Stimulated activated CD4-positive, alpha-beta T cell treated with anti-CD3 and anti-CD28 coated beads, Interleukin-1b, Interleukin-23, amount 100 ng/mL, for 1 hour (primary cell): Measurements from ENCODE around the gene PRMT2.

Experiments
- DNase-seq, 2 donors: peaks; one replicate each; pipeline ENCODE4 v3.0.0-alpha.2; 2020; ENCODE audit warnings: low read depth in 2 of 2

Gene PRMT2

DNA sequence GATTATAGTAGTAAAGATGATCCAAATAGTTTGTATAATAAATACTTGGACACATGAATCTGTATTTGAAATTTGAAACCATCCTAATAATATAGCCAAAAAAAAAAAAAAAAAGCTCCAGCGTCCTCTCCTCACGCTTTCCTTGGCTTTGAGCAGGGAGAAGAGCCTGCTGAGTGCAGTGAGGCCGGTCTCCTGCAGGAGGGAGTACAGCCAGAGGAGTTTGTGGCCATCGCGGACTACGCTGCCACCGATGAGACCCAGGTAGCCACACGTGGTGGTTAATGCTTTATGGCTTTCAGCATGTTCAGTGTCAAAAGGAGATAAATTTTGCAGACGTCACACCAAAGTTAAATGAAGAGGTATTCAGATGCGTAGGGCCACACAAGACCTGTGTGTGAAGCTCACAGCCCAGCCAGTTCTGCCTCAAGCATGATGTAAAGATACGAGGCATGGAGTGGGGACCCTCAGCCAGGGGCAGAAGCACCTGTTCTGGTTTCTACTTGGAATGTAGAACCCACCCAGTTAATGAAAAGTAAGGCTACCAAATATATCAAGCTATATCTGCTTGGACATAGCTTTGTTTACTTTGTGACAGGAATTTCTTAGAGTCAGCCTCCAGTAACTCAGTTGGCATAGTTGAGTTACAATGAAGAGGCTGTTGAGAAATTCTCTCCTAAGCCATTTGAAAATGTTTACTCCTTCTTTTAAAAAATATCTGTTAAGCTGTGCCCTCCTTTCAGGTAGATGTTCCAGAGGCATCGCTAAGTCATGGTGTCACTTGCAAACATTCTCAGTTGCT lies 8.1 kb downstream of the PRMT2 start:
- no peak for DNase-seq

DNA sequence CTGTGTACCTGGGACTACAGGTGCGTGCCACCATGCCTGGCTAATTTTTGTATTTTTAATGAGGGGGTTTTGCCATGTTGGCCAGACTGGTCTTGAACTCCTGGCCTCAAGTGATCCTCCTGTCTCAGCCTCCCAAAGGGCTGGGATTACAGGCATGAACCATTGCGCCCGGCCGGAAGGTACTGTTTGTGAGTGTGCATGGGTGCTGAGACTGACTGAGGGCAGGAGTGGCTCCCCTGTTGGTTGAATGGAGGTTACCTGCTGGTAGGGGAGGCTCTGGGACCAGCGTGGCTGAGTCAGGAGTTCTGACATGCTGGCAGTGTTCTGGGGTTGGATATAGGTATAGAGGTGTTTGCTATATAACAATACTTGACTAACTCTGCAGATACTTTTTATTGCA lies 10.4 kb downstream of the PRMT2 start:
- no peak for DNase-seq

DNA sequence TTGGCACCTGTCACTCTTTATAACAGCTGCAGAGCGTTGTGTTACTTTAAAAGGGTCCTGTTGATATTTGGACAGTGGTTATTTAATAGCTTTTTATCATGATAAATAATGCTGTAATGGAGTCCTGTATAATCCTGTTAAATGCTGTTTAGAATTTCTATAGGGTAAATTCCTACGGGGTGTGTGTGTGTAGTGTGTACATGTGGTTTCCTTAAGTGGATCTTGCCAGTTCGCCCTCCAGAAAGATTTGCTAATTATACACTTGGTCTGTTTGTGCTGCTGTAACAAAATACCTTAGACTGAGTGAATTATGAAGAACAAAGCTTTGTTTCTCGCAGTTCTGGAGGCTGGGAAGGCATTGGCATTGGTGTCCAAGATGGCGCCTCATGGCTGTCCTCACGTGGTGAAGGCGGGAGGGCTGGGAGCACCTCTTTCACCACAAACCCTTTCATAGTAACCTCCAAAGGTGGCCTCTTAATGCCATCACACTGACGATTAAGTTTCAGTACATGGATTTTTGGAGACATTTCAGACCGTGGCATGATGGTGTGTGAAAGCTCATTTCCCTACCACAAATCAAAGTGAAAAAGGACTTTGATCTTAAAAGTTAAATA lies 11.2 kb downstream of the PRMT2 start:
- no peak for DNase-seq

DNA sequence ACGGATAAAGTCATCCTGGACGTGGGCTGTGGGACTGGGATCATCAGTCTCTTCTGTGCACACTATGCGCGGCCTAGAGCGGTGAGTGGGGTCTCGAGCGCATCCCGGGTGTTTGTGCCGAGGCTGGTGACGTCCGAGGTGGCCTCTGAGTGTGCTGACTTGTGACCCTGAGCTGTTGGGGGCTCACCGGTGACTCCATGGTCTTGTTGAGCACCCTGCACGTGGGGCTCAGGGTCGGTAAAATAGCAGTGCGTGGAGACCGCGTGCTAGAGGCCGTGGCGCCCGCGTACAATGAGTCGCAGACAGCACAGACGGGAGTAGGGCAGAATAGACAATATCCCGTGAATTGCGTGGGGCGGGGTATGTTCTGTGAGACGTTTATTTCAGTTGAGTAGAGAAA lies 13.1 kb downstream of the PRMT2 start:
- DNase-seq = no peak

DNA sequence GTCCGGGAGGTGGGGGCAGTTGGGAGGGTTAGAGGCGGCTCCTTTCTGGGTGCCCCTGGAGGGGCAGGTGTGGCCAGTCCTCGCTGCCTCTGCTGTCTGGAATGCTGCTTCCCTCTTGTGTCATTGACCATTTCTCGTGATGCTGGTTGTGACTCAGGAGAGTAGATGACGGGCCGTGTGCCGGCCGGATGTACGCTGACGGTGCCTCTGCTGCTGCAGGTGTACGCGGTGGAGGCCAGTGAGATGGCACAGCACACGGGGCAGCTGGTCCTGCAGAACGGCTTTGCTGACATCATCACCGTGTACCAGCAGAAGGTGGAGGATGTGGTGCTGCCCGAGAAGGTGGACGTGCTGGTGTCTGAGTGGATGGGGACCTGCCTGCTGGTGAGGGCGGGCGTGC lies 13.9 kb downstream of the PRMT2 start:
- DNase-seq = no peak

DNA sequence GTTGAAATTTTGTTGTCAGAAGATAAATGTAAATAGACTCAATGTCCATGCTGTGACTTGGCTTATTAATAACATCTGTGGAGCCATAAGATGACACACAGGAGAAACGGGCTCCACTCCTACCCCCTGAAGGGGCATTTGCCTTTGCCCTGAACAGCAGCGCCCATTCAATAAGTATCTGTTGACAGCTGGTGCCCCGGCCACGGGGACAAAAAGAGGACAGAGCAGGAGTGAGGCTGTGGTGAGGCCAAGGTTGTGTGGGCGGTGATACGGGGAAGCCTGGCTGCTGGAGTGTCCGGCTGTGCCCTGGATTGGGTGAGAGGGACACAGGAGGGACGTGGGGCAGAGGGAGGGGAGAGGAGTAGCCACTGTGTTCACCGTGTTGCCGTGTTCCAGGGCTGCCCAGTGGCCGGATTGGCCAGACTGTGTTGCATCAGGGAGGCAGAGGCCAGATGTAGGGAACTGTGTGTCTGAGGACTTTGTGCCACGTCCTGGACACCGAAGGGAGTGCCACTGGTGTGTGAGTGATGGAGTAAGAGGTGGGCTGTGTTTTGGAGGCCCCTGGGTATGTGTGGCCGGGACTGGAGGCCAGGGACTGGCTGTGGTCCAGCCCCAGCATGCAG lies 15.1 kb downstream of the PRMT2 start:
- DNase-seq = no peak

DNA sequence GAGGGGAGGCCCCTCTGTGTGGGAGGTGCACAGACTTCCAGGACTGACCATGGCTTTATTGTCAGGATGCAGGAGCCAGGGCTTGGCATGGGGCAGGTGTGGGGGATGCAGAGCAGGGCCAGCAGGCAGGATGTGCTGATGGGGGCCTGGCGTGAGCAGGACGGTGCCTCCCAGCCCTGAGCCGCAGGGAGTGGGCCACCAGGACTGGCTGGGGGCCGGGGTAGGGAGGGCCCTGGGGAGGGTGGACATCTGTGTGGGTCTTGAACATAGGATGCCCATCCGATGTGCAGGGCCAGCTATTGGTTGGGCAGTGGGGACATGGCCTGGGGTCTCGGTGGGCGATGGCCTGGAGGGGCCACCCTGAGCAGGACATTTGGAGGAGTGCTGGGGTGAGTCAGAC lies 15.6 kb downstream of the PRMT2 start:
- no peak for DNase-seq

DNA sequence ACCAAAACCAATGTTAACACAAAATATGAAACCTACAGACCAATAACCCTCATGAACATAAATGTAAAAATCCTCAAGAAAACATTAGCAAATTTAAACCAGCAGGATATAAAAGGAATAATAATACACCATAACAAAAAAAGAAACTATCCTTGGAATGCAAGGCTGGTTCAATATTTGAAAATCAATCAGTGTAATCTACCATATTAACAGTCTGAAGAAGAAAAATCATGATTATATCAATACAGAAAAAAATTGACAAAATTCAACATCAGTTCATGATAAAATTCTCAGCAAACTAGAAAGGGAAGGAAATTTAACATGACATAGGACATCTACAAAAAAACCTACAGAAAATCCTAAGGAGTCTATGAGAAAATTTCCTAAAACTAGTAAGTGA lies 19.8 kb downstream of the PRMT2 start:
- no peak for DNase-seq

DNA sequence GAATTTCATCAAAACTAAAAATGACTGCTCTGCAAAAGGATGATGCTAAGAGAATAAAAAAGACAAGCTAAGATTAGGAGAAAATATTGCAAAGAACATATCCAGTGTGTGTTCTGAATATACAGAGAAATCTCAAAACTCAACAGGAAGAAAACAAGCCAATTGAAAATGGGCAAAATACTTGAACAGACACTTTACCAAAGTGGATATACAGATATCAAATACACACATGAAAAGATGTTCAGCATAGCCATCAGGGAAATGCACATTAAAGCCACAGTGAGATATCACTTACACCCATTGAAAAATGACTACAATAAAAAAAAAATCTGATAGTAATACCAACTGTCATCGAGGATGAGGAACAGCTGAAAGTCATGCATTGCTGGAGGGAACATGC lies 21.3 kb downstream of the PRMT2 start:
- DNase-seq = no peak

DNA sequence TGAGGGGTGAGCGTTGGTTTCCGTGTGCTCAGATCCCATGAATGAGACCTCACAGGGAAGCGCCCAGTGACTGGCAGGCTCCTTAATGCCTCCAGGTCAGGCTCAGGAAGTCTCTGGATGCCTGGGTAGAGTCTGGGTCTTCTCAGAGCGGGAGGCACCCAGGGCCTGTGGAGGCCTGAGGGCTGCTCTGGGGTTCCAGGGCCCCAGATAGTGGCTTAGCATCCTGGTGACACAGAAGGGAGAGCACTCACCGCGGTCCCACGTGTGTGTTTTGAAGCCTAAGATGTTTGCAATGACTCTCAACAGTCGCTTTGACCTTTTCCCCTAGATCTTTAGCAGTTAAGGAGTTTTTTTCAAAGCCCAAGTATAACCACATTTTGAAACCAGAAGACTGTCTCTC lies 25.0 kb downstream of the PRMT2 start:
- DNase-seq = no peak

DNA sequence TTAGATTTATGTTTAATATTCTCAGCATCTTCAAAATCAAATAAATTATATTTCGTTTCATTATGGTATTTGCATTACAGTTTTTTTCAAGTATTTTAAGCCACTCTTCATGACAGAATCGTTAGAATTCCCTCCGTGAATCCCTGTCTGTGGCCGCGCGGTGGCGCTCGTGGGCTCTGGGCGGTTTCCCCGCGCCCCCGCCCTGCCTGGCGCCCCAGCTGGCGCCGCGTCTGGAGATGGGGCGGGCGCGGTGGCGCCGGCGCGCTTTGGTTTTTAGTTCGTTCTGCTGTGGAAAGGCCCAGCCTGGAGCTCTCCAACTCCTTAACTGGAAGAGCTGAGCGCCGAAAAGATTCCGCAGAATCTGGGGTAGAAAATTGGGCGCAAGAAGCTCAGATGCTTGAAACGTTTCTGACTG lies 25.7 kb downstream of the PRMT2 start:
- DNase-seq = no peak

DNA sequence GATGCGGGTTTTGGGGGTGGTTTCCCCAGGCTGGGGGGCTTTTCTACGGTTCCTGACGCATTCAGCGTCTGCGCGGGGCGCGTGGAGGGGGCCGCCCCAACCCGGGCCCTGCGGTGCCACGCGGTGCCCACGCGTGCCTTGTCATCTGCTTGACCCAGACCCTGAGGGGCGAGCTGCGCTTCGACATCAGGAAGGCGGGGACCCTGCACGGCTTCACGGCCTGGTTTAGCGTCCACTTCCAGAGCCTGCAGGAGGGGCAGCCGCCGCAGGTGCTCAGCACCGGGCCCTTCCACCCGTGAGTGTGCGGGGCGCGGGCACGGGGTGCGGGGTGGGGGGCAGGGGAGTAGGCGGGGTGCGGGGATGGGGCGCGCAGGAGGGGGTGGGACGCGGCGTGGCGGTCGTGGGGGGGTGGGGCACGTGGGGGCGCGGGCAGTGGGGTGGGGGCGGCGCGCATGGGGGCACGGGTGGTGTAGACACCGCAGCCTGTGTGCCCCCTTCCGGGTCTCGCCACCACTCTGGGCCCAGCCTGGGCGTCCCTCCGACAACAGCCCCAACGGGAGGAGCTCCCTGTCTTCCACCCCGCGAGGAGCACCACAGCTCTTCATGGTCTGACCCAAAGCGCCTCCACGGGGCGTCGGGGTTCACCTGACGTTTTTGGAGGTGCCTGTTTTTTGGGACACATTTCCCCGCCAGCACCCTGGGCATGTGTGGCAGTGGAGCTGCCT lies 26.3 kb downstream of the PRMT2 start:
- no peak for DNase-seq

DNA sequence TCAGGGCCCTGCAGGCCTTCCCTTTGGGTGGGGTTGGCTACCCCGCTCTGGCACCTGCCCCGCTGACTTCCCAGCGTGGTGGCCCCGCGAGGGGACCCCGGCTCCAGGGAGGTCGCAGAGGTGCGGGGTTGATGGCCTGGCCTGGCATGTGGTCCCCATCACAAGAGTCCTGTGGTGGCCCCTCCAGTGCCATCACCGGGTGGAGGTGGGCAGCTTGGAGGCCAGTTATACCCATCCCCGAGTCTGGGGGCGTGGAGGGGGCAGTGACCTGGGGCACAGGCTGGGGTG lies 26.8 kb downstream of the PRMT2 start:
- no peak for DNase-seq

DNA sequence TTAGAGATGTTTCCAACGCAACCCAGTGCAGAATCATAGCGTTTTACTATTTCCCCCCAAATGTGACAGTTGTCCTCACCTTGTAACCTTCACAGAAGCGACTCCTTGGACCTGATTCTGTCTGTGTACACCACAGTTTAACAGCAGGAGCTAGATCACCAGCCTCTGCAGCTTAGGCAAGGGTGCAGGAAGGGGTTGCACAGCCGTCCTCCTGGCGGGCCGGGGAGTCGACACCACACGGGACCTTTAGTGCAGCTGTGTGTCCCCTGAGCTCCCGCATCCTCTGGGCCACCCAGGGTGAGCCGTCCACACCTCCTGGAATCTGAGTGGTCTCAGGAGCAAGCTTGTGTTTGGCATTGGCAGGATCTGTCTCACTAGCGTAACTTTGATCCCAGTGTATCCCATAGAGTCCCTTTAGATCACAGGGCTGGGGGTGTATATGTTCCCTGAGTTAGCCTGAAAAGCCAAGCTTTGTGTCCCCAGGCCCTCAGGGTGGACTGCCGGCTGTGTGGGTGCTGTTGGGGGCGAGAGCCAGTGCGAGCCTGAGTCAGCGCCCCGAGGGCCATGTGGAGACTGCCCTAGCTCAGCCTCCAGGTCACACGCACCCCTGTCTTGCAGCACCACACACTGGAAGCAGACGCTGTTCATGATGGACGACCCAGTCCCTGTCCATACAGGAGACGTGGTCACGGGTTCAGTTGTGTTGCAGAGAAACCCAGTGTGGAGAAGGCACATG lies 27.5 kb downstream of the PRMT2 start:
- DNase-seq = no peak

DNA sequence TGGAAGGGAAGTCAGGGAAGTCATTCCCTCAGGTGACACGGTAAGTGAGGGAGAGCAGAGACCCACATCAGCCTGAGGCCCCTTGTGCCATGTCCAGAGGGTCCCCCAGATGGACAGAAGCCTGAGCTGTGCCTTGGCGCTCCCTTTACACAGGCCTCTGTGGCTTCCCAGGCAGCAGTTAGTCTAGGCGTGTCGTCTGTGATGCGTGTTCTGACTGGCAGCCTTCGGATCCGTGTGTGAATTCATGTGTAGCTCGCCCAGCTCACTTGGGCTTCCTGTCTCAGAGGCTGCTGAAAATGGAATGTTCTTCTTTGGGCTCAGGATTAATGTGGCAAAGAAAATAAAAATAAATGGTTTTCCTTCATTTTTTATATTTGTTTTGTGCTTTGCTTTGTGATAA lies 28.3 kb downstream of the PRMT2 start:
- no peak for DNase-seq

DNA sequence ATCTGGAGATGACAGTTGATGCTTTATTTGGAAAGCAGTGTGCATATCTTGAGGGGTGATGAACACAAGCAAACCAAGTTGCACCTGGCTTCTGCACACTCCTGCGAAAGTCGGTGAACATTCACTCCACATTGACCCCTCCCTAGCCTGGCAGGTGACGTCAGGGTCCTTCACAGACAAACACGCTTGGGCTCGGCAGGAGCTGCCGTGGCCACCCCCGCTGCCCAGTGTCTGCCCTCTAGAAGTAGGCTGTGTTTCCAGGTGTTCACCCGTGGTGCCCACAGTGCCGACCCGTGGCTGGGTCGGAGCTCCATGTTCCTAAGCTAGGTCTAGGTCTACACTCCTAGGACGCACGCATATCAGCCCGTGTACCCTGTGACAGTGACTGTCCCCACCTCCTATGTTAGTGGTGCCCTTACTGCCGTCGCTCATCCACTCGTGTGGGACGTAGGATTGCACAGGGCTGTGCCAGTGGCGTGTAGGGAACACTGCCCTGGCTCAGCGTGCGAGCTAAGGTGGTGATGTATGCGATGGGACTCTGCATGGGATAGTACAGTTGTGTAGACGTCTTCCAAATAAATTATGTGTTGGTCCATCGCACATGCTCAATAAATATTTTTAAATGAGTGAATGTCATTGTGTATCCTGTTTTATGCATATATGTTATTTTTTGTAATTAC lies 29.0 kb downstream of the PRMT2 start:
- no peak for DNase-seq

DNA sequence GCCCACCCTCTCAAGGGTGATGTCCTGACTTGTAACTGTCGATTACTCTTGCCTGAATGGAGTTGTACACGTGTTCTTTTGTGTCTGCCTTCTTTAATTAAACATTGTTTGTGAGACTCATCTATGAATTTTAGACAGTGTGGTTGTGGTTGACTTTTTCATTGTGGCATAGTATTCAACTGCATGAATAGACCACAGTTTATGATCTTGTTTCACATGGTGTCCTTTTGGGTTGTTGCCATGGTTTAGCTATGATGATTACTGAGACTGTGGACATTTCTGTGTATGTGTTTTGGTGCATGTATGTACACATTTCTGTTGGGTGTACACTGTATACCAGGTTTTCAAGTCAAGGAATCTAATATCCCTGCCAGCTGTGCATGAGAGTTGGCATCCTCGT lies 30.1 kb downstream of the PRMT2 start:
- DNase-seq = no peak

DNA sequence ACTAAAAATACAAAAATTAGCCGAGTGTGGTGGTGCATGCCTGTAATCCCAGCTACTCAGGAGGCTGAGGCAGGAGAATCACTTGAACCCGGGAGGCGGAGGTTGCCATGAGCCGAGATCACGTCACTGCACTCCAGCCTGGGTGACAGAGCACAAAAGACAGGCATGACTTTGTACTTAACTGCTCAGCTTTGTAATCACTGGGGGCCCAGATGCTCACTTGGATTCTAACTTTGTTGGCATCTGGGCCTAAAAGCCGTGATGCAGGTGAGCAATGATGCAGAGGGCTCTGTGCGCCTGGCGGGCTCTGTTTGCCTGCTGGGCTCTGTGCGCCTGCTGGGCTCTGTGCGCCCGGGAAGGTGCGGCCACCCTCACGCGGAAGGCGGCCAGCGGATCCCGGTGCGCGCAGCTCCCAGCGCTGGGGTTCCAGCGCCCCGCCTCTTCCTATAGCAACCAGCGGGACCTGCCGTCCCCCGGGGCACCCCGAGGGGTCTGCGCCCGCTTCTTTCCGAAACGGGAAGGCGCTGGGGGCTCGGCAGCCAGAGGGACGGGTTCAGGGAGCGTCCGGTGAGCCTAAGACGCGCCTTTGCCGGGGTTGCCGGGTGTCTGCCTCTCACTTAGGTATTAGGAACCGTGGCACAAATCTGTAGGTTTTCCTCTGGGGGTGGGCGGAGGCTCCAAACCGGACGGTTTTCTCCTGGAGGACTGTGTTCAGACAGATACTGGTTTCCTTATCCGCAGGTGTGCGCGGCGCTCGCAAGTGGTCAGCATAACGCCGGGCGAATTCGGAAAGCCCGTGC lies 31.7 kb downstream of the PRMT2 start:
- no peak for DNase-seq

DNA sequence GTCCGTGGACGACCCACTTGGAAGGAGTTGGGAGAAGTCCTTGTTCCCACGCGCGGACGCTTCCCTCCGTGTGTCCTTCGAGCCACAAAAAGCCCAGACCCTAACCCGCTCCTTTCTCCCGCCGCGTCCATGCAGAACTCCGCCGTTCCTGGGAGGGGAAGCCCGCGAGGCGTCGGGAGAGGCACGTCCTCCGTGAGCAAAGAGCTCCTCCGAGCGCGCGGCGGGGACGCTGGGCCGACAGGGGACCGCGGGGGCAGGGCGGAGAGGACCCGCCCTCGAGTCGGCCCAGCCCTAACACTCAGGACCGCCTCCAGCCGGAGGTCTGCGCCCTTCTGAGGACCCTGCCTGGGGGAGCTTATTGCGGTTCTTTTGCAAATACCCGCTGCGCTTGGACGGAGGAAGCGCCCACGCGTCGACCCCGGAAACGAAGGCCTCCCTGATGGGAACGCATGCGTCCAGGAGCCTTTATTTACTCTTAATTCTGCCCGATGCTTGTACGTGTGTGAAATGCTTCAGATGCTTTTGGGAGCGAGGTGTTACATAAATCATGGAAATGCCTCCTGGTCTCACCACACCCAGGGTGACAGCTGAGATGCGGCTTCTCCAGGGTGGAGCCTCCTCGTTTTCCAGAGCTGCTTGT lies 32.4 kb downstream of the PRMT2 start:
- DNase-seq = no peak

DNA sequence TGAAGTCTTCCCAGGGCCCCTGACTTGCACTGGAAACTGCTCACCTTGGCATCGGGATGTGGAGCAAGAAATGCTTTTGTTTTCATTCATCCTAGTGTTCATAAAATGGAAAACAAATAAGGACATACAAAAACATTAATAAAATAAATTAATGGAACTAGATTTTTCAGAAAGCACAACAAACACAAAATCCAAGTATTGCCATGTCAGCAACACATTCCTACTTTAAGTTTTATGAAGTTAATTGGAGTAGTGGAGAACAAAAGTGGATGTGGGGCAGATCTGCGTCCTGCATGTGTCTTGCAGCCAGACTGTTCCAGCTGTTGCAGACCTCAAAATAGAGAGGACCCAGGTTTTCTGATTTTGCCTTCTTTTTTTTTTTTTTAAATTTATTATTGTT lies 32.9 kb downstream of the PRMT2 start:
- no peak for DNase-seq
